Uterus (tissue), 4 donors: Measurements from ENCODE around the gene SHROOM3. TPM values are rescaled to one million over a fixed set of nuclear protein-coding genes. Genes with fewer than 3 reads are reported as not detected.

ENCODE experiments used
- DNase-seq, 2 donors: peaks; one replicate each; pipeline ENCODE4 v3.0.0-alpha.2; 2019 to 2020
- H3K27ac ChIP-seq, 2 donors: fragments of 200-600 bp; sonication (generic); 1 replicate in 1 of 2; 2 replicates in 1 of 2; pipeline ENCODE4 v1.5.1; 2016 to 2018
- H3K27me3 ChIP-seq, 2 donors: fragments of 200-600 bp; sonication (generic); one replicate each; pipeline ENCODE4 v1.5.1; 2018 to 2019; ENCODE audit warnings: control low read depth in 1 of 2
- H3K36me3 ChIP-seq, 2 donors: fragments of 200-600 bp; sonication (generic); one replicate each; pipeline ENCODE4 v1.5.1; 2019; ENCODE audit warnings: control low read depth in 1 of 2
- H3K4me1 ChIP-seq, 2 donors: fragments of 200-600 bp; sonication (generic); one replicate each; pipeline ENCODE4 v1.5.1; 2018 to 2019; ENCODE audit warnings: control low read depth in 1 of 2
- H3K4me3 ChIP-seq, 2 donors: fragments of 200-600 bp; sonication (generic); 1 replicate in 1 of 2; 2 replicates in 1 of 2; pipeline ENCODE4 v1.5.1; 2018 to 2019; ENCODE audit warnings: mild to moderate bottlenecking in 1 of 2
- H3K9me3 ChIP-seq, 2 donors: fragments of 200-600 bp; sonication (generic); one replicate each; pipeline ENCODE4 v1.5.1; 2019; ENCODE audit warnings: control low read depth in 1 of 2
- CTCF ChIP-seq, 4 experiments: fragments of 200-600 bp in 2 of 4; fragments of 450-650 bp in 2 of 4; sonication (generic) in 2 of 4; IDR thresholded peaks; one replicate each; pipeline ENCODE4 v1.5.1; 2016 to 2019; ENCODE audit warnings: antibody characterized with exemption in 4 of 4, mild to moderate bottlenecking in 2 of 4, moderate library complexity in 1 of 4
- POLR2A ChIP-seq, 2 donors: fragments of 450-650 bp; IDR thresholded peaks; one replicate each; pipeline ENCODE4 v1.6.1; 2016; ENCODE audit warnings: antibody characterized with exemption in 2 of 2, mild to moderate bottlenecking in 1 of 2, moderate library complexity in 1 of 2
- intact Hi-C: fragments of 100-400 bp; cut with DNase I; formaldehyde crosslinking; loops from one replicate; pipeline ENCODE4 v1.15.1; 2023; ENCODE audit warnings: low total_unique reads
- total RNA-seq, 4 donors: library from RNA; depleted of rRNA in 3 of 4; stranded (reverse); fragments of >200 nt in 3 of 4; gene quantifications; one replicate each; pipeline versions ENCODE4 v1.1.0 to v1.2.4, GENCODE V29; 2014 to 2023
- donor health status: DM: yes; HTN: yes; CAD: no.

SHROOM3 gene
- total RNA-seq, 4 donors from 2014 or later, result 1.5 to 24.1 (median 3.4) TPM

GRCh38 chr4:76772498-76773106 is 337.6 kb downstream of the SHROOM3 start:
- Histone ChIP-seq H3K9me3 (no peaks in the 10 kb centered on the region), H3K4me3 (no peak overlapping the region), H3K27me3 (no peaks in the 10 kb centered on the region), H3K4me1 (no peaks in the 10 kb centered on the region), H3K27ac (no peak overlapping the region), H3K36me3 (no peaks in the 10 kb centered on the region)
- intact Hi-C loops, result no loop called here
- TF ChIP-seq POLR2A (IDR thresholded peaks at IDR 0.05) (no peak), CTCF (IDR thresholded peaks at IDR 0.05) (no peak)
- no peak for DNase-seq

- no peak for TF ChIP-seq CTCF (IDR thresholded peaks at IDR 0.05)
- TF ChIP-seq POLR2A (IDR thresholded peaks at IDR 0.05), result no peak
- H3K4me3 ChIP-seq, result no peak overlapping the region
- no peaks in the 10 kb centered on the region for H3K36me3 ChIP-seq
- no peaks in the 10 kb centered on the region for H3K4me1 ChIP-seq
- H3K27ac ChIP-seq, result no peak overlapping the region
- no peak for DNase-seq
- H3K9me3 ChIP-seq, result no peaks in the 10 kb centered on the region
- intact Hi-C loops, result no loop called here
- no peaks in the 10 kb centered on the region for H3K27me3 ChIP-seq
These were observed 338.7 kb downstream of the SHROOM3 start for GRCh38 chr4:76773766-76774165.

GRCh38 chr4:76779740-76780459 is 344.9 kb downstream of the SHROOM3 start:
- no peaks in the 10 kb centered on the region for H3K4me1 ChIP-seq
- H3K36me3 ChIP-seq, result no peaks in the 10 kb centered on the region
- H3K9me3 ChIP-seq, result no peaks in the 10 kb centered on the region
- intact Hi-C loops, result no loop called here
- no peaks in the 10 kb centered on the region for H3K27me3 ChIP-seq
- TF ChIP-seq CTCF (IDR thresholded peaks at IDR 0.05), result no peak
- no peak overlapping the region for H3K4me3 ChIP-seq
- no peak for DNase-seq
- H3K27ac ChIP-seq, result no peak overlapping the region

DNA sequence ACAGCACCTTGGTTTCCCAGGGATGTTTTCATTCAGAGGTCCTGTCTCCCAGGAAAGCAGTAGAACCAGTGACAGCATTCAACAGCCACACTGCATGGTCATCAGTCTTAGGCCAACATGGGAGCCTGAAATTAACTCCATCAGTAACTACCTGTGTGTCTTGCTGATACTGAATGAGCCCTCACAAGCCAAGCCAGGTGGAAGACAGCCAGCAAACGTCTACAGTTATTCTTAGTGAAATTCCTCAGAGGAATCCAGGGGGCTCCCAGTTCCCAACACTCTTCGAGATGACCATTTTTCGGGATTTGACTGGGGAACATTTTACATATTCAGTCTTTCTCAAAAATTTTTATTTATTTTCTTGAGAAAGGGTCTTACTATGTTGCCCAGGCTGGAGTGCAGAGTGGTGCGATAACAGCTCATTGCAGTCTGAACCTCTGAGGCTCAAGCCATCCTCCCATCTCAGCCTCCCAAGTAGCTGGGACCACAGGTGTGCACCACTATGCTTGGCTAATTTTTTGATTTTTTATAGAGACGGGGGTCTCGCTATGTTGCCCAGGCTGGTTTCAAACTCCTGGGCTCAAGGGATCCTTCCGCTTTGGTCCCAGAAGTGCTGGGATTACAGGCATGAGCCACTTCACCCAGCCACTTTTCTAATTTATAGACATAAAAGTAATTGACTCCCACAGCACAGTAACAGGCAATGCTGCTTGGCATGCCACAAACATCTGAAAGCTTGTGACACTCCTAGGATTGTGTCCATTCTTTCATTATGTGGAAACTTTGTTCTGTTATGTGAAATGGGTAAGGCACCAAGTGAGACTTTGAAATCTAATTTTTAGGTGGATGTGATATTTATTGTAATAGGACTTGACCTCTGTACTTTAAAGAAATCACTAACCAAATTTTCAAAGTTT is 346.0 kb downstream of the SHROOM3 start:
- intact Hi-C loops, result no loop called here
- no peak for TF ChIP-seq POLR2A (IDR thresholded peaks at IDR 0.05)
- no peak for TF ChIP-seq CTCF (IDR thresholded peaks at IDR 0.05)
- Histone ChIP-seq H3K27me3 (no peaks in the 10 kb centered on the region), H3K4me3 (no peak overlapping the region), H3K27ac (no peak overlapping the region), H3K9me3 (no peaks in the 10 kb centered on the region), H3K4me1 (no peaks in the 10 kb centered on the region), H3K36me3 (no peaks in the 10 kb centered on the region)
- DNase-seq, result no peak
